Measurements from ENCODE around the gene FAM174C.

GRCh38 chr19:1239796-1240737 is 35.3 kb upstream of the FAM174C start:
- TF ChIP-seq EZH2 (IDR thresholded peaks at IDR 0.05) (no peak), ATF3 (IDR thresholded peaks at IDR 0.05) (no peak), RAD21 (IDR thresholded peaks at IDR 0.05; ENCODE audit: low read depth) (no peak), POLR2A (IDR thresholded peaks at IDR 0.05; ENCODE audit: borderline replicate concordance, extremely low read depth, insufficient read depth, insufficient read length) (peak; percentile 11), CTCF (IDR thresholded peaks at IDR 0.05 in 2 of 3, conservative IDR thresholded peaks at IDR 0.05 in 1 of 3; ENCODE audit: borderline replicate concordance in 1 of 3, insufficient read depth in 1 of 3, low read depth in 2 of 3, low read length in 2 of 3) (peak in 2 of 3 experiments; percentile 68 to 74; a peak in 4 of 6 replicates), EZH2phosphoT487 (IDR thresholded peaks at IDR 0.05; ENCODE audit: borderline replicate concordance) (no peak), MAX (IDR thresholded peaks at IDR 0.05) (no peak), JUND (IDR thresholded peaks at IDR 0.05) (no peak)
